ENCODE measurements around the gene TTC7B.

- TF ChIP-seq, protein P1, sequence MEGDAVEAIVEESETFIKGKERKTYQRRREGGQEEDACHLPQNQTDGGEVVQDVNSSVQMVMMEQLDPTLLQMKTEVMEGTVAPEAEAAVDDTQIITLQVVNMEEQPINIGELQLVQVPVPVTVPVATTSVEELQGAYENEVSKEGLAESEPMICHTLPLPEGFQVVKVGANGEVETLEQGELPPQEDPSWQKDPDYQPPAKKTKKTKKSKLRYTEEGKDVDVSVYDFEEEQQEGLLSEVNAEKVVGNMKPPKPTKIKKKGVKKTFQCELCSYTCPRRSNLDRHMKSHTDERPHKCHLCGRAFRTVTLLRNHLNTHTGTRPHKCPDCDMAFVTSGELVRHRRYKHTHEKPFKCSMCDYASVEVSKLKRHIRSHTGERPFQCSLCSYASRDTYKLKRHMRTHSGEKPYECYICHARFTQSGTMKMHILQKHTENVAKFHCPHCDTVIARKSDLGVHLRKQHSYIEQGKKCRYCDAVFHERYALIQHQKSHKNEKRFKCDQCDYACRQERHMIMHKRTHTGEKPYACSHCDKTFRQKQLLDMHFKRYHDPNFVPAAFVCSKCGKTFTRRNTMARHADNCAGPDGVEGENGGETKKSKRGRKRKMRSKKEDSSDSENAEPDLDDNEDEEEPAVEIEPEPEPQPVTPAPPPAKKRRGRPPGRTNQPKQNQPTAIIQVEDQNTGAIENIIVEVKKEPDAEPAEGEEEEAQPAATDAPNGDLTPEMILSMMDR (IDR thresholded peaks at IDR 0.05; ENCODE audit: poor library complexity, severe bottlenecking), result no peak
- TF ChIP-seq EZH2 (IDR thresholded peaks at IDR 0.05; ENCODE audit: borderline replicate concordance, insufficient read depth, low read length, poor library complexity, severe bottlenecking), result no peak
- no peak for TF ChIP-seq TAF1 (IDR thresholded peaks at IDR 0.05; ENCODE audit: low read depth)
- no peak for TF ChIP-seq RAD21 (conservative IDR thresholded peaks at IDR 0.05)
- TF ChIP-seq POLR2AphosphoS5 (IDR thresholded peaks at IDR 0.05), result no peak
- TF ChIP-seq EP300 (conservative IDR thresholded peaks at IDR 0.05; ENCODE audit: poor library complexity, severe bottlenecking), result no peak
These were observed 161.4 kb downstream of the TTC7B start for GRCh38 chr14:90654831-90655276.
